ENCODE results near the gene CERS6.

The CERS6 gene

GRCh38 chr2:168441214-168441872 is 14.7 kb upstream of the CERS6 start:
- DNase-seq (ENCODE audit: low spot score) (no peak), FAIRE-seq (no peak)

GRCh38 chr2:168443818-168444217 is 12.3 kb upstream of the CERS6 start:
- FAIRE-seq, result no peak
- DNase-seq (ENCODE audit: low spot score), result no peak

DNA sequence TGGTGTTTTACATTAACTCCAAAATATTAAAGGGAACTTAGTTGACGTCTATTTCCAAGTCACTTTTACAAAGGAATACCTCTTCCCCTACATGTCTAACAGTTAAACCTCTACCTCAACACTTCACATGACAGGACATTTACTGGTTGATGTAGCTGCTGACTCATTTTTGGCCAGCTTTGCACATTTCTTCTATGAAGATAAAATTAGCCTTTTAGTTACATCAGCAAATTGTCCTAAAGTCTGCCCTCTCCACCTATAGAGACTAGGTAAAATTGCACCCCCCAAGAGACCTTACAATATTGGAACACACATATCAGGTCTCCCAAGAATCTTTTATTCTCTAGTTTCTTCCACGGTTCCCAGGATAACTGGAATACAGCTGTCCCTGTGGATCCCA is 10.1 kb upstream of the CERS6 start:
- FAIRE-seq (no peak), DNase-seq (ENCODE audit: low spot score) (no peak)

DNA sequence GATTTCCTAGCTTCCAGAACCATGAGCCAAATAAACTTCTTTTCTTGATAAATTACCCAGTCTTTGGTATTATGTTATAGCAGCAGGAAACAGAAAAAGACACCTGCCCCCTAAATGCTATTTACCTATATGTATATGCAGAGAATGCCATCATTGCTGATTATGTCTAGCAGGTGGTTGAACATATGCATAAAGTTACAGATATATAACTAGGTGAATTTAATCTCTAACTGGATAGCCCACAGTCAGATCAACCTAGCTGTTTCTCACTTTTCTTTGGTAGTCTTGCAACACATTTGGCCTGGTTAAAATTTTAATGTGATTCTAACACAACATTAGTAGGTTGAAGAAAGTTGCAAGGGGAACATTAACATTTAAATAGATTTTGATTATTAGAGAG is 7.1 kb upstream of the CERS6 start:
- no peak for DNase-seq (ENCODE audit: low spot score)
- no peak for FAIRE-seq

DNA sequence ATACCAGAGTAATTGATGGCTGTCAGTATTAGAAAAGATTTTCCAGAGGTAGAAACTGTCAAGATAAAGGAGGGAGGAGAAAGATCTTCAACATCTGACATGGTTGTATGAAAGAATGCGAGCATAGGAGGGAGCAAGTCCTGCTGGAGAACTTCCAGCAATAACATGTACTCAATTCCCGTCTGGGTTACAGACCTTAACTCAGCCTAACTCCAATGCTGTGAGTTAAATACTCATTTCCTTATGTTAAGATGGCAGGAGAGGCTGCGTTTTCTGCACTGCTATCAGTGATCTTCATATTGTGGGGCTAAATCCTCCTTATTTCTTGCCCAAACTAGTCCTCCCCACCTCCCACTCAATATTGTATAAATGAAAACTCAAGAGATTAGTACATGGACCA is 6.7 kb upstream of the CERS6 start:
- DNase-seq (ENCODE audit: low spot score), result no peak
- no peak for FAIRE-seq

DNA sequence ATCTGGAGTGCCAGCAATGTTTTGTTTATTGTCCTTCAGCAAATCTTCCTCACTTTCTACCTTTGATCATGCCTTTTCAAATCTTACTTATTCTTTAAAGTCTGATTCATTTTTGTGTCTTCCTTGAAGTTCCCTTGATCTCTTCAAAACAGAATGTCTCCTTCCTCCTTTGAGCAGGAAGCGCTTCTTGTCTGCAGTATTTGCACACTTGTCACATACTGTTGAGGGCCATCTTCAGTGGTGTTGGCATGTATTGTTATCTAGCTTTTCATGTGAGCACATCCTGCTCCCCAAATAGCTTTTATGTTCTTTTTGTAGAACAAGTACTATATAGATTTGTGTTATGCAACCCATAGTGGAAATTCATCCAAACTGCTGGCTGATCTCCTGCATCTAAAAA is 5.9 kb upstream of the CERS6 start:
- DNase-seq (ENCODE audit: low spot score) (no peak), FAIRE-seq (no peak)

- FAIRE-seq (no peak), DNase-seq (ENCODE audit: low spot score) (no peak)
Observed at GRCh38 chr2:168450732-168451131, 5.3 kb upstream of the CERS6 start.

- DNase-seq (ENCODE audit: low spot score) (no peak), FAIRE-seq (no peak)
Observed at GRCh38 chr2:168452781-168453180, 3.3 kb upstream of the CERS6 start.

DNA sequence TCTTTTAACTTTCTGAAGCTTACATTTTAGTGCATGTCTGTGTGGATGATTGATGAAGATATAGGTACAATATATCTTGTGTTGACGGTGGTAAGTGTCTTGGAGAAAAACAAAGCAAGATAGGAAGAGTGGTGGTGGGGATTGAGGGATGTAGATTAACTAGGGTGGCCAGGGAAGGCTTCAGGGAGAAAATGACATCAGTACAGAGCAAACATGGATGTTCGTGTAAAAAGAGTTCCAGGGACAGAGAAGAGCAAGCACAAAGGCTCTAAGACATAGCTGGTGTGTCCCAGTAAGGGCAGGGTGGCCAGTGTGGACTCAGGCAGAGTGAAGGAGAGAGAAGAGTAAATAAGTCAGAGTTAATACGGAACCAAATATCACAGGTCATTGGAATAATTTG is 2.7 kb upstream of the CERS6 start:
- no peak for FAIRE-seq

GRCh38 chr2:168454737-168455644 is 1.1 kb upstream of the CERS6 start:
- FAIRE-seq (no peak), DNase-seq (ENCODE audit: low spot score) (no peak)

More for the DNA sequence above, 2.7 kb upstream of the CERS6 start:
- DNase-seq (ENCODE audit: low spot score), result no peak

DNA sequence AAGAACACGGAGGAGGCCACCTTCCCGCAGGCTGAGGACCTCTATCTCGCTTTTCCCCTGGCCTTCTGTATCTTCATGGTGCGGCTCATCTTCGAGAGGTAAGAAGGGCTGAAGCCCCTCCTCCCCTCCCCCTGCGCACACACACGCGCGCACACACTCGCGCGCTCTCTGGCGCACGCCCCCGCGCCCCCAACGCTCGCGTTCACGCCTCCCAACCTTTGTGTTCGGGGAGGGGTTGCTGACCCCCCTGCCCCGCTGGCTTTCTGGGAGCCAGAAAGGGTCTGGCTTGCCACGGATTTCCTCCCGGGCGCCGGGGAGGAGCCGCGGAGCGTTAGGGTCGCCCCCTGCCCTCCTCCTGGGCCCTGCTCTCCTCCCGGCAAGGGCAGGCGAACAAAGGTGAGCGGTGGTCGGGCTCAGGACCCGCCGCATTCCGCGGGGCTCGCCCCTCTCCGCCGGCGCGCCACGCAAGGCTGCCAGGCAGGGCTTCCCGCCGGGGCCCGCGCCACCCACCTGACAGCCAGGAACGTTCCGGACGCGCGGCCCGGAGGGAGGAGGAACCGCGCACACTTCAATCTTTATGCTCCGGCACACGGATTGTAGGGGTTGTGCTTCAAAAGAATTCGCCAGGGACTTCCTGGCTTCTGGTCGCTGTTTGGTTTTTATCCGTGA is 583 bp downstream of the CERS6 start:
- DNase-seq (ENCODE audit: low spot score) (no peak), FAIRE-seq (no peak)

- FAIRE-seq, result no peak
- DNase-seq (ENCODE audit: low spot score), result no peak
Observed at GRCh38 chr2:168457190-168457895, 1.3 kb downstream of the CERS6 start.

DNA sequence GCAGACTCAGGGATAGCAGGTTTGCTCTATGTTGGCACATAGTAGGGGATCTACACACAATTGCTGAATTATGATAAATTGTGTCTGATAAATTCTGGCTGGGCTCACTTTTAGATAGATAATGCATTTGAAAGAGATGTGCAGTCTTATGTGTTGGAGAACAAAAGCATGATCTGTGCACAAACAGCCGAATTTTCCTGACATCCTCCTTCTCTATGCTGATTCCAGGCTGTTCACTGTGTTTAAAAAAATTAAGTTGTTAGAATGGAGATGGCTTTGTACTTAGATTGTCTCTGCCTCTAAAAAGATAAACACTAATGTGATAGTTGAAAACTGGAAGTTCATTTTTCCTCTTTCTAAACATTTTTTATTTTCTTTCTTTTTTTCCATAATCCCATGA is 2.1 kb downstream of the CERS6 start:
- no peak for FAIRE-seq
- DNase-seq (ENCODE audit: low spot score), result no peak

- FAIRE-seq (no peak), DNase-seq (ENCODE audit: low spot score) (no peak)
Observed at GRCh38 chr2:168459256-168459655, 3.2 kb downstream of the CERS6 start.

- FAIRE-seq (no peak), DNase-seq (ENCODE audit: low spot score) (no peak)
Observed at GRCh38 chr2:168460571-168460970, 4.5 kb downstream of the CERS6 start.

DNA sequence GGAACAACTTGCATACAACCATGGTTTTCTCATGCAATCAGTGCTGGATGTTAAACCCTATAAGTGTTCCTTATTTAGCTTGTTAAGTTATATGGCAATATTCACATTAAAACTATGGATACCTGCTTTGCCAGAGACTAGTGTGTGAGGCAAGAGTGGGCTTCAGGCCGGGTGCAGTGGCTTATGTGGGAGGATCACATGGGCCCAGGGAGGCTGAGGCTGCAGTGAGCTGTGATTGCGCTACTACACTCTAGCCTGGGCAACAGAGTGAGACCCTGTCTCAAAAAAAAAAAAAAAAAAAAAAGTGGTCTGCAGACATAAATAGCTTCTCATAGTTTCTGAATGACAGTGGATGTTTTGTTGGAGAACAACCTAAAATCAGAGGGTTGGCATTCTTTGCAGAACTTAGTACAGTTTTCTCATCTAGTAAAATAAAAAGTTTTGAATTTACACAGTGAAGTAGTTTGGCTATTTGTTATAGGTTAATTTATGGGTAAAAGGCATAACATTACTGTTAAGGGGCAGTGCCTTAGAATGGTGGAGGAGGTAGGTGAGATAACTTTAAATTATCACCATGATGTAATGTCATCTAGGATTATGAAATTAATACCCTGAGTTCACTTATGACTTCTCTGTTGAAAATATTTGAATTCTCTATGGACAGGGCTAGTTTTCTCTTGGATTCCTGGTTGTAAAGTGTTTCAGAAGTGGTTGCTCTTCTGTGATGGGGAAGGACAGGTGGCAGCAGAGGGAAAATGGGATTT is 5.3 kb downstream of the CERS6 start:
- FAIRE-seq (no peak), DNase-seq (ENCODE audit: low spot score) (no peak)

GRCh38 chr2:168461942-168462331 is 5.9 kb downstream of the CERS6 start:
- FAIRE-seq (no peak), DNase-seq (ENCODE audit: low spot score) (no peak)

- FAIRE-seq (no peak), DNase-seq (ENCODE audit: low spot score) (no peak)
Observed at GRCh38 chr2:168462543-168463045, 6.5 kb downstream of the CERS6 start.

DNA sequence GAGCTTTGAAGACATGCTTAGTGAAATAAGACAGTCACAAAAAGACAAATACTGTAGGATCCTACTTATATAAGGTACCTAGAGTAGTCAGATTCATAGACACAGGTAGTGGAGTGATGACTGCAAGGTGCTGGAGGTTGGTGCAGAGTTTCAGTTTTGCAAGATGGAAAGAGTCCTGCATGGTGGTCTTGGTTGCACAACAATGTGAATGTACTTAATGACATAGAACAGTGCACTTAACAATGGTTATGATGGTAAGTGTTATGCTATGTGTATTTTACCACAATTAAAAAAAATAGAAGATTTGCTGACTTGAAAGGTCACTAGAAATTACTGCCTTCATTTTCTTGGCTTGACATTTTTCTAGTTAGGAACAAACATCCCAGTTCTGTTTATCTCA is 9.5 kb downstream of the CERS6 start:
- no peak for FAIRE-seq
- DNase-seq (ENCODE audit: low spot score), result no peak

DNA sequence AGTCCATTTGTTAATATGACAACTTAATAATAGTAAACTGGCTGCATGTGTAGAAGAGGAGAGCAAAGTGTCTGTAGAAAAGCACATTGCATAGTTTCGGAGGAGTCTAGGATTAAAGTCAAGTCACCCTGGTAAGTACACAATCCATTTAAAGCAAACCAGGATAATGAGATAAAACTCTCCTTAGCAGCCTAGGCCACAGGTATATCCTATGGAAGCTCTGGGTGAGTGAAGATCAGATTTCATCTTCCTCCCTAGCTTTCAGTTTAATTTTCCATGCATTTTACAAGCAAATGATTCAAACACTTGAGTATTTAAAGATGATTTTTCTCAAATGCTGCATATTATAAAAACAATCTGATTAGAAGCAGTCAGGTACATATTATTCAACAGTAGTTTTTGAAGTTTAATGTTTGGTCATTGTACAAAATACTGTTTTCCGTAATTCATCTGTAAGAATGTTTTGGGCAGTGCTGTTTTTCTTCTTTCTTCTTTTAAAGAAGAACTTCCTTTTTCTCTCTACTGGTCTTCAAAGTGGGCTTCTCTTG is 10.2 kb downstream of the CERS6 start:
- DNase-seq (ENCODE audit: low spot score), result no peak

More for the DNA sequence above, 10.2 kb downstream of the CERS6 start:
- FAIRE-seq, result no peak

All from RCC 7860 (cell line).